Stimulated activated CD4-positive, alpha-beta T cell treated with anti-CD3 and anti-CD28 coated beads, Interleukin-15, amount 100 ng/mL, for 48 hours (primary cell): Measurements from ENCODE around the gene GABBR2.

Source experiments
- DNase-seq, 2 donors: peaks; one replicate each; pipeline ENCODE4 v3.0.0-alpha.2; 2020; ENCODE audit warnings: low read depth in 2 of 2

The GABBR2 gene

DNA sequence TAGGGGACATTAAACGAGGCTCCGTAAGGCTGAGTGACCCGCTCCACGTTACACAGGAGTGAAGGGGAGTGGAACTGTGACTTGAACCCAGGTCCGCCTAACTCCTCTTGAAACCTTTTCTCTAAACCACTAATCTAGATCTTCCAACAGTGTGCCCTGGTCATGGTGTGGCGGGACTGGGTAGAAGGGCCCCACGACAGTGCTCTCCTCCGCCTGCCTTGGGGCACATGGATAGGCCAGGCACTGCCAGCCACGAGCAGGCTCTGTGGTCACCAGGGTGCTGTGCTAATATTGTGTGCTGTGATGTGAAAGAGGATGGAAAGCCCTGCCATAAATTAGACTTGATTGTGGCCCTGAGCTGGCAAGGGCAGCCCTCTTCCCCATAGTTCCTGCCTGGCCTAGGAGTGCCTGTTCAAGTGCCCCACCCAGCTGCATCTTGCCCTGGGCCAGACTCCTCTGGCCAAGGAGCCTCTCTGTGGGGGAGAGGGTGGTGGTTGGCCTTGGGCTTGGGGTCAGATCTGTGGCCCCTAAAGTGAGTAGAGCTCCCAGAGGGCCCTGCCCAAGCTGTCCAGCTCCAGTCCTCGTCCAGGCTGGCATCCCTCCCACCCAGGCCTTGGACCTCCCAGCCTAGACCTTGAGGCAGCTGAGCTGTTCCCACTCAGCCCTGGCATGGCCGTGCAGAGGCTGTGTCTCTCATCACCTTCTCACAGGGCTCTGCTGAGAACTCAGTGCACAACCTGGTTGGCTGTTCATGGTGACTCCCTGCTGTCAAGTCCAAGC, 385.5 kb downstream of the GABBR2 start:
- no peak for DNase-seq

DNA sequence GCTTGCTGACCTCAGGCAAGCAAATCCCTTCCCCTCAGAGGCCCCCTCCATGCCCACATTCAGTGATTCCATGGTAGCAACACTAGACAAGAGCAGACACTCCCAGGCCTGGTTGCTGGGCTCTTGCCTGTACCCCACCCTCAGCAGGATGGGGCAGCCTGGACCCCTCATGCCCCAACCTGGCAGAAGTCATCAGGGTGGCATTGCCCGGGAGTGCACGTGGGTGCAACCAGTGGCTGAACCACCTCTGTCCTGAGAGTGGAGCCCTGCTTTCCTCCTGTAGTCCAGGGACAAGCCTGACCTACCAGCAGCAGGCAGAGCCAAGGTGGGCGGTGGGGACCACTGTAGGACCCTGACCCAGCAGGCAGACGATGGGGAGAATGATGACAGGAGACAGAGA, 387.5 kb downstream of the GABBR2 start:
- DNase-seq: no peak

GRCh38 chr9:98318834-98319478, 389.8 kb downstream of the GABBR2 start:
- DNase-seq: no peak

- DNase-seq: no peak
Measured at GRCh38 chr9:98318041-98318790, 390.5 kb downstream of the GABBR2 start.

GRCh38 chr9:98317134-98317857, 391.4 kb downstream of the GABBR2 start:
- no peak for DNase-seq

DNA sequence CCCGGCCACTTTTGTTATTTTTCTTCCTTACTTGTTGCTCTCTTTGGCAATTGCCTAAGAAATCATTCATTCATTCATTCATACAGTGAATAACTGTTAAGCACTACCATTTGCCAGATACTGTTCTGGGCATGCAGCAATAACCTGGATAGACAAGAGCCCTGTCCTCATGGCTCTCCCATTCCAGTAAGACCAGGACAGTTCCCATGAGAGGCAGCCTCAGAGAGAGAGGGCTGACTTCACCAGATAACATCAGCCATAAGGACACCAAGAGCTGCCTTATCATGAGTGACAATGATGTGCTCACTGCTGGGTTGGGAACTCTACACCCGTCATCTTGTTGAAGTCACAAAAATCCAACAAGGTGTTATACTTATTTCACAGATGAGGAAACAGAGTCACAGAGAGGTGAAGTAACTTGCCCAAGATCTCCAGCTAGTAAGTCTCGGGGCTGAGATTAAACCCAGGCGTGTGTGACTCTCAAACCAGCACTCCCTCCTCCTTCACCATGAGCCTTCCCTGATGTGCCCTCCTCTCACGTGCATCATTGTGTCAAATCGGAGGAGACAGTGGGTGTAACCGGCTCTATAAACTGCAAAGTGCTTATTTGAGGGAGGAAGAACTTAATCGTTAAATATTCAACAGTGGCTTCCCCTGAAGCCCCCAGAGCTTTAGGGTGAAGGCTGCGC, 392.1 kb downstream of the GABBR2 start:
- no peak for DNase-seq

DNA sequence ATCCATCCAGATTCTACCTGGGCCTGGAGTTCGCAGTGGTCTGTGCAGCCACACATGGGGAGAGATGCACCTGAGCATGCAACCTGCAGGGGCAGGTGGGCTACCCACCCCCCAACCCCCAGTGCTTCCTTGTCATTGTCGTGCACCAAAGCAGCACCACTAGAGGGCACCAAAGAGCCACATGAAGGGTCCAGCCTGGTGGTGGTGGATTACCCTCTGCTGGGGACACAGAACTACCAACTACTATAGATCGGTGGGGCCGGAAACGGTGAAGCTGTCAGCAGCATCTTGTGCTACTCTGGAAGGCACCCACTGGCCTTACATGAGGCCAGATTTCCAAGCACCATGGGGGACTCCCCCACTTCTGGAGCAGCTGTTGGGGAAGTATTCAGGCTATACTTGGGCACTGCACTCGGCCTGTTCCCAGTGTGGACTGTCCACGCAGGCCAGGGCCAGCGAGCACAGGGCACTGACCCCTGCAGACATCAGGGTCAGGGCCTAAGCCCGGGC, 393.1 kb downstream of the GABBR2 start:
- peak; percentile 58 to 76 for DNase-seq

GRCh38 chr9:98315067-98315453, 393.7 kb downstream of the GABBR2 start:
- DNase-seq: no peak

- DNase-seq: no peak
Measured at GRCh38 chr9:98314381-98315066, 394.2 kb downstream of the GABBR2 start.

DNA sequence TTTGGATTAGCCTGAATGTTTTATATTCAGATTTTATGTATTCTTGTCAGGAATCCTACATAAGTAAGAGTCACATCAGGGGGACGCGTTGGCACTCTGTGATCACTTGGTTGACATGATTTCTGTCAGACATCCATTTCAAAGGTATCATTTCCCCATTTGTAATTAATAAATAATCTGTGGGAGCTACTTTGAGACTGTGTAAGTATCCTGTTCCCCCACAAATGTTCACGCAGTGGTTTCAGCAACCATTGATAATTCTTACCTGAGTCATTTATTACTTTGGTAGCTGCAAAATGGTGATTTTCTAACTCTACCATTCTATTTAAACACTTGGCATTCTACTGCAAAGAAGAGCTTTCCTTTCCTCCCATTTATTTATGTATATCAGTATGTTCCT, 396.4 kb downstream of the GABBR2 start:
- no peak for DNase-seq

- no peak for DNase-seq
Measured at GRCh38 chr9:98311541-98311940, 397.2 kb downstream of the GABBR2 start.

- no peak for DNase-seq
Measured at GRCh38 chr9:98310752-98311392, 397.9 kb downstream of the GABBR2 start.

DNA sequence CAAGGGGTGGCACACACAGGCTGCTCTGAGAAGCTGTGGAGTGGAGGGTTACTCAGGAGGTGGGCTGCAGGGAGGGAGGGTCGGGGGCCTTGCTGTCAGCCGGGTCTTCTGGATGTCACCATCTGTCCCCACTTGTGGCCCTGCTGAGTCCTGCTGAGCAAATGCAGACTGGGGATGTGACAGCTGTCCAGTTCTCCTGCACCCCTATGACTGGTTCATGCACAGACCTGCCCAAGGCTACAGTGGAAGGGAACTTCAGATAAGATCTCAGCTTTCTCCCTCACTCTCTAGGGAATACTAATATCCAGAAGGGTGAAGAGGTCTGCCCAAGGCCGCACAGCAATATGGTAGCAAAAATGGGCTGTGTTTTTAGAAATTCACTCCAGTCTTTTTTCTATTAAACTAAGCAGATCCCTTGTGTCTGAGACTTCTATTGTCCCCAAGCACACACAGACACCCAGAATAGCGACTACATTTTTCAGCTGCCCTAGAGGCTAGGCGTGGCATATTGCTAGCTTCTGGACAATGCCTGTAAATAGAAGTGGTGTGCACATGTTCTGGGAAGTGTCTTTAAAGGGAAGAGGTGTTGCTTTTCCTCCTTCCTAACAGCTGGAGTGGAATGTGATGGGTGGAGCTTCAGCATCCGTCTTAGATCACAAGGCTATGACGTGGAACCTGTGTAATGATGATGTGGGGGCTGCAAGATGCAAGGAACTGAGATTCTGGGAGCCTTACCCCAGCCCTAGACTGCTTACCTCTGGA, 402.2 kb downstream of the GABBR2 start:
- no peak for DNase-seq

DNA sequence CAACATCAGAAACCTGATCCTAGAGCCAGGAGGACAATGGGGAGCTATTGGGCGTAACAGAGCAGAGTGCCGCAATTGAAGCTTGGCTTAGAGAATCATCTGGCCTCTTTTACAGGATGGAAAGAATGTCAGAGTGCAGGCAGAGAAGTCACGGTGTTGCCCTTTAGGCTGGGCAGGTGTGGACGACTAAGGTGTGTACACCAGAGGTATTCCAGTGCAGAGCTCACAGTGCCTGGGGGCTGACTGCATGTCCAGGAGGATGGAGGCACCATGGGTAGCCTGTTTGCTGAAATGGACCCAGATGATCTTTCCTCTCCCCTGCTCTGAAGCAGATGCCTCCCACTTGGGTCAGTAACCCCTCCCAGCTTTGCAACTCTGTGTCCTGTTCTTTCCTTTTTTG, 404.4 kb downstream of the GABBR2 start:
- DNase-seq: no peak

- DNase-seq: no peak
Measured at GRCh38 chr9:98303633-98304125, 405.1 kb downstream of the GABBR2 start.

GRCh38 chr9:98302938-98303632, 405.6 kb downstream of the GABBR2 start:
- DNase-seq: no peak

- no peak for DNase-seq
Measured at GRCh38 chr9:98302150-98302549, 406.6 kb downstream of the GABBR2 start.

DNA sequence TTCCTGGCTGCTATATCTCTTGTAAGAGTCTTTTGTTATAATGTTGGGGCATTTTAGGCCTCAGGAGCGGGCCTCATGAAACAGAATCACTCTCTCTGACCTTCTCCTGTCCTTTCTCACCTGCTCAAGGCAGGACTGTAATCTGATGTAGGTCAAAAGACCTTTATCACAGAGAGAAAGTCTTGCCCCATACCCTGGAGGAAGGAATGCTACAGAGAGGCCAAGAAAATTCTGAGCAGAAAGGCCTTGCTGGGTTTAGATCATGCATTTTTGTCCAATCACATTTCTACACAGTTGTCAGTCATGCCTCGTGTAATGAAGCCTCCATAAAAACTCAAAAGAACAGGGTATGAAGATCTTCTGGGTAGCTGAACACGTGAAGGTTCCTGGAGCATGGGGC, 408.1 kb downstream of the GABBR2 start:
- DNase-seq: no peak

- no peak for DNase-seq
Measured at GRCh38 chr9:98298476-98298875, 410.3 kb downstream of the GABBR2 start.
